GM19397 (cell line): ENCODE data around the gene CEP128.

Source experiments
- ATAC-seq: cut with Tn5 transposase; IDR thresholded peaks from one replicate; pipeline ENCODE4 v1.9.1; 2021; ENCODE audit warnings: mild to moderate bottlenecking, moderate library complexity; ENCODE audit not compliant: unreplicated experiment

Gene CEP128

GRCh38 chr14:80906336-80906735, 35.2 kb downstream of the CEP128 start:
- no peak for ATAC-seq

- no peak for ATAC-seq
Measured at GRCh38 chr14:80902608-80903007, 38.9 kb downstream of the CEP128 start.

- ATAC-seq: no peak
Measured at GRCh38 chr14:80901822-80902221, 39.7 kb downstream of the CEP128 start.

GRCh38 chr14:80901260-80901659, 40.3 kb downstream of the CEP128 start:
- no peak for ATAC-seq

- no peak for ATAC-seq
Measured at GRCh38 chr14:80872645-80873044, 68.9 kb downstream of the CEP128 start.

GRCh38 chr14:80868260-80868659, 73.3 kb downstream of the CEP128 start:
- no peak for ATAC-seq

- ATAC-seq: no peak
Measured at GRCh38 chr14:80867798-80868197, 73.7 kb downstream of the CEP128 start.

GRCh38 chr14:80867091-80867490, 74.4 kb downstream of the CEP128 start:
- no peak for ATAC-seq

GRCh38 chr14:80865565-80865964, 76.0 kb downstream of the CEP128 start:
- no peak for ATAC-seq

GRCh38 chr14:80862983-80863382, 78.6 kb downstream of the CEP128 start:
- ATAC-seq: no peak

- ATAC-seq: no peak
Measured at GRCh38 chr14:80862541-80862940, 79.0 kb downstream of the CEP128 start.

- no peak for ATAC-seq
Measured at GRCh38 chr14:80850197-80850814, 91.2 kb downstream of the CEP128 start.

- no peak for ATAC-seq
Measured at GRCh38 chr14:80847070-80847469, 94.5 kb downstream of the CEP128 start.

- no peak for ATAC-seq
Measured at GRCh38 chr14:80845856-80846255, 95.7 kb downstream of the CEP128 start.

- no peak for ATAC-seq
Measured at GRCh38 chr14:80844872-80845271, 96.7 kb downstream of the CEP128 start.

- ATAC-seq: no peak
Measured at GRCh38 chr14:80839743-80840142, 101.8 kb downstream of the CEP128 start.

GRCh38 chr14:80809663-80810062, 131.9 kb downstream of the CEP128 start:
- ATAC-seq: no peak

- ATAC-seq: no peak
Measured at GRCh38 chr14:80805136-80805535, 136.4 kb downstream of the CEP128 start.

GRCh38 chr14:80798878-80799277, 142.7 kb downstream of the CEP128 start:
- ATAC-seq: no peak

- no peak for ATAC-seq
Measured at GRCh38 chr14:80798211-80798610, 143.3 kb downstream of the CEP128 start.

GRCh38 chr14:80792771-80793170, 148.8 kb downstream of the CEP128 start:
- ATAC-seq: no peak

GRCh38 chr14:80787876-80788275, 153.7 kb downstream of the CEP128 start:
- ATAC-seq: no peak

GRCh38 chr14:80784820-80785219, 156.7 kb downstream of the CEP128 start:
- no peak for ATAC-seq
